HEK293 (cell line): ENCODE results near the gene DAAM1.
A peak's percentile ranks its signal among the peaks of the same experiment; 100 is the strongest.

Experiments used
- CTCF ChIA-PET: fragments of 350-600 bp; formaldehyde crosslinking; extraction: SDS; loops from one replicate; lab custom pipeline; 2021; ENCODE audit warnings: antibody characterized with exemption; lab: Yijun Ruan, JAX
- POLR2A ChIA-PET: fragments of 300-600 bp; formaldehyde crosslinking; extraction: SDS; loops from one replicate; lab custom pipeline; 2020; ENCODE audit warnings: antibody characterized with exemption, inconsistent platforms; lab: Yijun Ruan, JAX
- H3K27ac ChIP-seq: fragments of 200-500 bp; sonication (Bioruptor generic); 2 replicates; pipeline ENCODE4 v1.5.1; 2014; ENCODE audit warnings: low read depth, low read length, control low read depth, inconsistent platforms; ENCODE audit errors: extremely low read depth
- H3K36me3 ChIP-seq, 2 experiments: fragments of 200-500 bp in 1 of 2; sonication (Bioruptor generic) in 1 of 2; 1 replicate in 1 of 2; 2 replicates in 1 of 2; pipeline ENCODE4 v1.5.1; 2014 to 2017; ENCODE audit warnings: inconsistent platforms in 2 of 2, low read length in 2 of 2; ENCODE audit not compliant: control insufficient read depth in 2 of 2, insufficient read depth in 1 of 2
- H3K4me1 ChIP-seq: fragments of 200-500 bp; sonication (Bioruptor generic); 2 replicates; pipeline ENCODE4 v1.5.1; 2014; ENCODE audit warnings: mild to moderate bottlenecking, low read length, inconsistent platforms; ENCODE audit not compliant: control insufficient read depth, insufficient read depth
- H3K4me3 ChIP-seq: 2 replicates; pipeline ENCODE4 v1.5.1; 2011; ENCODE audit warnings: low read depth, mild to moderate bottlenecking, control low read depth, low read length, moderate library complexity
- H3K9me3 ChIP-seq: fragments of 200-500 bp; sonication (Bioruptor generic); 2 replicates; pipeline ENCODE4 v1.5.1; 2014; ENCODE audit warnings: low read depth, low read length, inconsistent platforms; ENCODE audit not compliant: control insufficient read depth, insufficient read depth
- GFI1B ChIP-seq: fragments of 450-650 bp; formaldehyde crosslinking; IDR thresholded peaks from 2 replicates; pipeline ENCODE4 v1.5.1; 2016; ENCODE audit warnings: missing biosample characterization, missing genetic modification characterization
- HOXA7 ChIP-seq: sonication (generic); formaldehyde crosslinking; IDR thresholded peaks from 2 replicates; pipeline ENCODE4 v1.8.1; 2022; ENCODE audit warnings: missing genetic modification reagents, borderline replicate concordance
- IKZF3 ChIP-seq: fragments of 450-650 bp; IDR thresholded peaks from 2 replicates; pipeline ENCODE4 v1.5.0; 2018; ENCODE audit warnings: missing biosample characterization, mild to moderate bottlenecking, missing genetic modification characterization, moderate library complexity
- PRDM10 ChIP-seq: fragments of 450-650 bp; formaldehyde crosslinking; IDR thresholded peaks from 2 replicates; pipeline ENCODE4 v1.5.1; 2016; ENCODE audit warnings: missing biosample characterization, missing genetic modification characterization
- SCRT2 ChIP-seq: fragments of 450-650 bp; formaldehyde crosslinking; IDR thresholded peaks from 2 replicates; pipeline ENCODE4 v1.5.1; 2016; ENCODE audit warnings: missing biosample characterization, missing genetic modification characterization
- SP7 ChIP-seq: fragments of 450-650 bp; formaldehyde crosslinking; IDR thresholded peaks from 2 replicates; pipeline ENCODE4 v1.5.1; 2016; ENCODE audit warnings: missing biosample characterization, missing genetic modification characterization
- ZBTB17 ChIP-seq: fragments of 450-650 bp; formaldehyde crosslinking; IDR thresholded peaks from 2 replicates; pipeline ENCODE4 v1.5.1; 2016; ENCODE audit warnings: missing biosample characterization, missing genetic modification characterization
- ZNF10 ChIP-seq: fragments of 450-650 bp; formaldehyde crosslinking; IDR thresholded peaks from 2 replicates; pipeline ENCODE4 v1.5.1; 2017; ENCODE audit warnings: missing biosample characterization, missing genetic modification characterization
- ZNF132 ChIP-seq: fragments of 450-650 bp; formaldehyde crosslinking; IDR thresholded peaks from 2 replicates; pipeline ENCODE4 v1.5.1; 2017; ENCODE audit warnings: missing biosample characterization, missing genetic modification characterization, borderline replicate concordance
- ZNF138 ChIP-seq: fragments of 450-650 bp; formaldehyde crosslinking; IDR thresholded peaks from 2 replicates; pipeline ENCODE4 v1.5.1; 2016; ENCODE audit warnings: missing biosample characterization, missing genetic modification characterization, borderline replicate concordance
- ZNF140 ChIP-seq: fragments of 450-650 bp; formaldehyde crosslinking; IDR thresholded peaks from 2 replicates; pipeline ENCODE4 v1.5.1; 2016; ENCODE audit warnings: missing biosample characterization, missing genetic modification characterization
- ZNF211 ChIP-seq: fragments of 450-650 bp; formaldehyde crosslinking; IDR thresholded peaks from 2 replicates; pipeline ENCODE4 v1.5.1; 2016; ENCODE audit warnings: low read depth, missing biosample characterization, missing genetic modification characterization
- ZNF335 ChIP-seq: fragments of 450-650 bp; formaldehyde crosslinking; conservative IDR thresholded peaks from 2 replicates; pipeline ENCODE4 v1.5.1; 2016; ENCODE audit warnings: missing biosample characterization, missing genetic modification characterization
- ZNF341 ChIP-seq: fragments of 450-650 bp; formaldehyde crosslinking; IDR thresholded peaks from 2 replicates; pipeline ENCODE4; 2016; ENCODE audit warnings: low read depth, missing biosample characterization, missing genetic modification characterization
- ZNF561 ChIP-seq: fragments of 450-650 bp; IDR thresholded peaks from 2 replicates; pipeline ENCODE4 v1.5.1; 2018; ENCODE audit warnings: missing biosample characterization, missing genetic modification characterization, borderline replicate concordance
- ZNF571 ChIP-seq: fragments of 450-650 bp; formaldehyde crosslinking; IDR thresholded peaks from 2 replicates; pipeline ENCODE4 v1.5.0; 2017; ENCODE audit warnings: missing biosample characterization, missing genetic modification characterization
- ZNF580 ChIP-seq: fragments of 450-650 bp; formaldehyde crosslinking; IDR thresholded peaks from 2 replicates; pipeline ENCODE4 v1.5.1; 2016; ENCODE audit warnings: missing biosample characterization, missing genetic modification characterization
- ZNF600 ChIP-seq: fragments of 450-650 bp; formaldehyde crosslinking; IDR thresholded peaks from 2 replicates; pipeline ENCODE4 v1.5.1; 2016; ENCODE audit warnings: missing biosample characterization, missing genetic modification characterization
- ZNF660 ChIP-seq: fragments of 450-650 bp; IDR thresholded peaks from 2 replicates; pipeline ENCODE4 v1.5.1; 2018; ENCODE audit warnings: missing biosample characterization, mild to moderate bottlenecking, missing genetic modification characterization
- ZNF670 ChIP-seq: fragments of 450-650 bp; formaldehyde crosslinking; IDR thresholded peaks from 2 replicates; pipeline ENCODE4 v1.5.1; 2016; ENCODE audit warnings: missing biosample characterization, missing genetic modification characterization, low read depth
- ZNF776 ChIP-seq: fragments of 450-650 bp; formaldehyde crosslinking; IDR thresholded peaks from 2 replicates; pipeline ENCODE4 v1.5.0; 2017; ENCODE audit warnings: missing biosample characterization, missing genetic modification characterization, borderline replicate concordance
- TF ChIP-seq, protein P1 (sequence below): fragments of 450-650 bp; IDR thresholded peaks from 2 replicates; pipeline ENCODE4 v1.5.1; 2018; ENCODE audit warnings: missing biosample characterization, mild to moderate bottlenecking, missing genetic modification characterization
- TF ChIP-seq, protein P2 (sequence below): fragments of 450-650 bp; formaldehyde crosslinking; IDR thresholded peaks from 2 replicates; pipeline ENCODE4 v1.5.1; 2016; ENCODE audit warnings: missing biosample characterization, missing genetic modification characterization

DAAM1 gene

GRCh38 chr14:59159169-59159568 is 29.3 kb upstream of the DAAM1 start (continued):
- TF ChIP-seq SP7 (tag by site-specific recombination), result 0 out of 2 replicates have a peak, but pooled peaks have one; percentile 20
- TF ChIP-seq ZNF211 (tag by site-specific recombination), result no peak
- TF ChIP-seq ZNF140 (tag by site-specific recombination), result no peak
- TF ChIP-seq, protein P1, sequence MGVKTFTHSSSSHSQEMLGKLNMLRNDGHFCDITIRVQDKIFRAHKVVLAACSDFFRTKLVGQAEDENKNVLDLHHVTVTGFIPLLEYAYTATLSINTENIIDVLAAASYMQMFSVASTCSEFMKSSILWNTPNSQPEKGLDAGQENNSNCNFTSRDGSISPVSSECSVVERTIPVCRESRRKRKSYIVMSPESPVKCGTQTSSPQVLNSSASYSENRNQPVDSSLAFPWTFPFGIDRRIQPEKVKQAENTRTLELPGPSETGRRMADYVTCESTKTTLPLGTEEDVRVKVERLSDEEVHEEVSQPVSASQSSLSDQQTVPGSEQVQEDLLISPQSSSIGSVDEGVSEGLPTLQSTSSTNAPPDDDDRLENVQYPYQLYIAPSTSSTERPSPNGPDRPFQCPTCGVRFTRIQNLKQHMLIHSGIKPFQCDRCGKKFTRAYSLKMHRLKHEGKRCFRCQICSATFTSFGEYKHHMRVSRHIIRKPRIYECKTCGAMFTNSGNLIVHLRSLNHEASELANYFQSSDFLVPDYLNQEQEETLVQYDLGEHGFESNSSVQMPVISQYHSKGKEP (tag by site-specific recombination), result peak; percentile 73
- no peak for TF ChIP-seq IKZF3
- TF ChIP-seq SCRT2 (tag by site-specific recombination), result no peak
- TF ChIP-seq ZNF600 (tag by site-specific recombination), result no peak
- no peak for TF ChIP-seq ZNF341 (tag by site-specific recombination)
- TF ChIP-seq ZNF10 (tag by site-specific recombination), result no peak
- TF ChIP-seq ZNF561 (tag by site-specific recombination), result no peak
- peak; percentile 56; the same call in 1 of the 2 replicates for TF ChIP-seq ZNF660 (tag by site-specific recombination)
- no peak for TF ChIP-seq ZNF670
- TF ChIP-seq, protein P2, sequence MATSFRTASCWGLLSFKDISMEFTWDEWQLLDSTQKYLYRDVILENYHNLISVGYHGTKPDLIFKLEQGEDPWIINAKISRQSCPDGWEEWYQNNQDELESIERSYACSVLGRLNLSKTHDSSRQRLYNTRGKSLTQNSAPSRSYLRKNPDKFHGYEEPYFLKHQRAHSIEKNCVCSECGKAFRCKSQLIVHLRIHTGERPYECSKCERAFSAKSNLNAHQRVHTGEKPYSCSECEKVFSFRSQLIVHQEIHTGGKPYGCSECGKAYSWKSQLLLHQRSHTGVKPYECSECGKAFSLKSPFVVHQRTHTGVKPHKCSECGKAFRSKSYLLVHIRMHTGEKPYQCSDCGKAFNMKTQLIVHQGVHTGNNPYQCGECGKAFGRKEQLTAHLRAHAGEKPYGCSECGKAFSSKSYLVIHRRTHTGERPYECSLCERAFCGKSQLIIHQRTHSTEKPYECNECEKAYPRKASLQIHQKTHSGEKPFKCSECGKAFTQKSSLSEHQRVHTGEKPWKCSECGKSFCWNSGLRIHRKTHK (tag by site-specific recombination), result no peak
- no peak for TF ChIP-seq ZBTB17
- no peak for TF ChIP-seq ZNF571 (tag by site-specific recombination)
- 0 out of 2 replicates have a peak, but pooled peaks have one; percentile 10 for TF ChIP-seq ZNF580
- no peak for TF ChIP-seq HOXA7 (CRISPR knock-in tag)
- peak; percentile 41; the same call in 1 of the 2 replicates for TF ChIP-seq GFI1B
- TF ChIP-seq ZNF776, result no peak
- TF ChIP-seq, all 188 proteins: peak for 9

GRCh38 chr14:59160506-59160905 is 28.0 kb upstream of the DAAM1 start:
- no peaks in the 10 kb centered on the region for H3K36me3 ChIP-seq
- CTCF ChIA-PET, result no interaction called here
- POLR2A ChIA-PET, result no interaction called here

GRCh38 chr14:59161561-59162175 is 26.8 kb upstream of the DAAM1 start:
- H3K4me3 ChIP-seq, result no peak overlapping the region
- no peaks in the 10 kb centered on the region for H3K36me3 ChIP-seq
- no peaks in the 10 kb centered on the region; the same call in 1 of the 2 replicates for H3K9me3 ChIP-seq
- CTCF ChIA-PET, result no interaction called here
- H3K27ac ChIP-seq, result no peak overlapping the region
- POLR2A ChIA-PET, result no interaction called here
- H3K4me1 ChIP-seq, result peaks cover 6% of the 10 kb centered on the region; the same call in 1 of the 2 replicates
- TF ChIP-seq PRDM10 (tag by site-specific recombination) (peak; percentile 99), ZNF138 (tag by site-specific recombination) (no peak), GFI1B (0 out of 2 replicates have a peak, but pooled peaks have one; percentile 26)

More at GRCh38 chr14:59160506-59160905, 28.0 kb upstream of the DAAM1 start:
- Histone ChIP-seq H3K4me3 (no peak overlapping the region), H3K27ac (no peak overlapping the region), H3K9me3 (no peaks in the 10 kb centered on the region; the same call in 1 of the 2 replicates), H3K4me1 (peaks cover 6% of the 10 kb centered on the region; the same call in 1 of the 2 replicates)
- TF ChIP-seq ZNF132 (no peak), ZNF335 (tag by site-specific recombination) (0 out of 2 replicates have a peak, but pooled peaks have one; percentile 1)
